Measurements from ENCODE around the gene TUBA3D. TPM values are rescaled to one million over a fixed set of nuclear protein-coding genes. Genes with fewer than 3 reads are reported as not detected.

TUBA3D gene
- total and polyA plus RNA-seq, 2 of the 13 experiments (the other 11 are each of a cell fraction or from before 2014, with no cell fraction given): not detected

DNA sequence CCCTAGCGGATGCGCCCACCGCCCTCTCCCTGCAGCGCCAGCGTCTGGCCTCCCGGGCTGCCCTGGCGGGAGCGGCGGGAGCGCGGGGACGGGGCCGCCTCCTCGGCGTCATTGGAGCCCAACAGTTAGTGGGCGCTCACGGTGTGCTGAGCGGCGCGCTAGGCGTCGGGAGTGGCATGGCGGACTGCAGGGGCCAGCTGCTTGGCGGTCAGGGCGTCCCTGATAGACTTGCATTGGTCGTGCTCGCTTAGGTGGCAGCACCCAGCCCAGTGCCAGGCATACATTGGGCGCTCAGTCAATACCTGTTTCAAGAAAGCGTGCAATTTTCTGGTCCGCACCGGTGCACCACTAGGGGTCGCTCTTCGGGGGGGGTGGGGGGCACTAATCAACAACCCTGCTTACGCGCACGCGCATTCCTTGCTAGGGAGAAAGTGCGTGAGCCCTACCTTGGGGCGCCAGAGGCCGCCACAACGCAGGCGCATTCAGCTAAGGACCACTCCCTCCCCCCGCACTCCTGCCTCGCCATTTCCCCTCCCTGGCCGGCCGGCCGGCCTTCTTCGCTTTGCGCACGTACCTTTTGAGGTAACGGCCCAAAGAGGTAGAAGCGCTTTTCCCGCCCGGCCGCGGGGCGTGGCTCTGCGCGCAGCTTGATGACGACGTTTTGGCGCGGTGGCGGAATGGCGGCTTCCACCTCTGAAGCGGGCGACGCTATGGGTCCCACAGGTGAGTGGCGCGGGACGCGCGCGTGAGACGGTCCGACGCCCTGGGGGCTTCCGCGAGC is 16.7 kb downstream of the TUBA3D start (continued):
- TF ChIP-seq, protein P1, sequence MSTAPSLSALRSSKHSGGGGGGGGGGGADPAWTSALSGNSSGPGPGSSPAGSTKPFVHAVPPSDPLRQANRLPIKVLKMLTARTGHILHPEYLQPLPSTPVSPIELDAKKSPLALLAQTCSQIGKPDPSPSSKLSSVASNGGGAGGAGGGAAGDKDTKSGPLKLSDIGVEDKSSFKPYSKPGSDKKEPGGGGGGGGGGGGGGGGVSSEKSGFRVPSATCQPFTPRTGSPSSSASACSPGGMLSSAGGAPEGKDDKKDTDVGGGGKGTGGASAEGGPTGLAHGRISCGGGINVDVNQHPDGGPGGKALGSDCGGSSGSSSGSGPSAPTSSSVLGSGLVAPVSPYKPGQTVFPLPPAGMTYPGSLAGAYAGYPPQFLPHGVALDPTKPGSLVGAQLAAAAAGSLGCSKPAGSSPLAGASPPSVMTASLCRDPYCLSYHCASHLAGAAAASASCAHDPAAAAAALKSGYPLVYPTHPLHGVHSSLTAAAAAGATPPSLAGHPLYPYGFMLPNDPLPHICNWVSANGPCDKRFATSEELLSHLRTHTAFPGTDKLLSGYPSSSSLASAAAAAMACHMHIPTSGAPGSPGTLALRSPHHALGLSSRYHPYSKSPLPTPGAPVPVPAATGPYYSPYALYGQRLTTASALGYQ (CRISPR knock-in tag; IDR thresholded peaks at IDR 0.05): 0 out of 2 replicates have a peak, but pooled peaks have one; percentile 39
- TF ChIP-seq ZNF616 (CRISPR knock-in tag; IDR thresholded peaks at IDR 0.05; ENCODE audit: low read depth): no peak; the same call in 1 of the 2 replicates
- TF ChIP-seq ETS1 (CRISPR knock-in tag; IDR thresholded peaks at IDR 0.05): 0 out of 2 replicates have a peak, but pooled peaks have one; percentile 36
- TF ChIP-seq ERF (CRISPR knock-in tag; IDR thresholded peaks at IDR 0.05): peak; percentile 70; the same call in 1 of the 2 replicates
- TF ChIP-seq RBM22 (optimal IDR thresholded peaks at IDR 0.05; ENCODE audit: low read length): no peak
- no peak for TF ChIP-seq ONECUT2 (CRISPR knock-in tag; IDR thresholded peaks at IDR 0.05)
- TF ChIP-seq ZC3H4 (CRISPR knock-in tag; IDR thresholded peaks at IDR 0.05; ENCODE audit: borderline replicate concordance): no peak
- 0 out of 2 replicates have a peak, but pooled peaks have one; percentile 26 for TF ChIP-seq AHR (CRISPR knock-in tag; IDR thresholded peaks at IDR 0.05)
- peak; percentile 67; the same call in 1 of the 2 replicates for TF ChIP-seq ZNF605 (CRISPR knock-in tag; IDR thresholded peaks at IDR 0.05)
- TF ChIP-seq ZNF709 (CRISPR knock-in tag; IDR thresholded peaks at IDR 0.05): peak; percentile 69; the same call in 1 of the 2 replicates
- TF ChIP-seq RCOR2 (CRISPR knock-in tag; IDR thresholded peaks at IDR 0.05): no peak
- TF ChIP-seq THAP11 (CRISPR knock-in tag; IDR thresholded peaks at IDR 0.05): peak; percentile 86
- TF ChIP-seq, protein P2, sequence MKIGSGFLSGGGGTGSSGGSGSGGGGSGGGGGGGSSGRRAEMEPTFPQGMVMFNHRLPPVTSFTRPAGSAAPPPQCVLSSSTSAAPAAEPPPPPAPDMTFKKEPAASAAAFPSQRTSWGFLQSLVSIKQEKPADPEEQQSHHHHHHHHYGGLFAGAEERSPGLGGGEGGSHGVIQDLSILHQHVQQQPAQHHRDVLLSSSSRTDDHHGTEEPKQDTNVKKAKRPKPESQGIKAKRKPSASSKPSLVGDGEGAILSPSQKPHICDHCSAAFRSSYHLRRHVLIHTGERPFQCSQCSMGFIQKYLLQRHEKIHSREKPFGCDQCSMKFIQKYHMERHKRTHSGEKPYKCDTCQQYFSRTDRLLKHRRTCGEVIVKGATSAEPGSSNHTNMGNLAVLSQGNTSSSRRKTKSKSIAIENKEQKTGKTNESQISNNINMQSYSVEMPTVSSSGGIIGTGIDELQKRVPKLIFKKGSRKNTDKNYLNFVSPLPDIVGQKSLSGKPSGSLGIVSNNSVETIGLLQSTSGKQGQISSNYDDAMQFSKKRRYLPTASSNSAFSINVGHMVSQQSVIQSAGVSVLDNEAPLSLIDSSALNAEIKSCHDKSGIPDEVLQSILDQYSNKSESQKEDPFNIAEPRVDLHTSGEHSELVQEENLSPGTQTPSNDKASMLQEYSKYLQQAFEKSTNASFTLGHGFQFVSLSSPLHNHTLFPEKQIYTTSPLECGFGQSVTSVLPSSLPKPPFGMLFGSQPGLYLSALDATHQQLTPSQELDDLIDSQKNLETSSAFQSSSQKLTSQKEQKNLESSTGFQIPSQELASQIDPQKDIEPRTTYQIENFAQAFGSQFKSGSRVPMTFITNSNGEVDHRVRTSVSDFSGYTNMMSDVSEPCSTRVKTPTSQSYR (CRISPR knock-in tag; IDR thresholded peaks at IDR 0.05; ENCODE audit: borderline replicate concordance): peak; percentile 80
- TF ChIP-seq MYC (CRISPR knock-in tag; IDR thresholded peaks at IDR 0.05; ENCODE audit: borderline replicate concordance): peak; percentile 74
- no peak for TF ChIP-seq NFATC3 (CRISPR knock-in tag; IDR thresholded peaks at IDR 0.05)
- peak; percentile 88; the same call in 1 of the 2 replicates for TF ChIP-seq ZSCAN20 (CRISPR knock-in tag; IDR thresholded peaks at IDR 0.05; ENCODE audit: borderline replicate concordance)
- peak; percentile 61; the same call in 1 of the 2 replicates for TF ChIP-seq IKZF5 (CRISPR knock-in tag; IDR thresholded peaks at IDR 0.05)
- peak; percentile 80; the same call in 1 of the 2 replicates for TF ChIP-seq ZNF790 (CRISPR knock-in tag; IDR thresholded peaks at IDR 0.05; ENCODE audit: borderline replicate concordance)

Measured in HepG2 (cell line).